ENCODE measurements around the gene MAGI2. TPM values are rescaled to one million over a fixed set of nuclear protein-coding genes. Genes with fewer than 3 reads are reported as not detected.
"Not testable (repeated sequence)": the region's sequence is repeated elsewhere in the genome, so short reads cannot be mapped to it uniquely, and the experiment has no call there.

Gene MAGI2
- total RNA-seq, 2 donors from 2014 or later: 17.9 to 21.0 TPM

DNA sequence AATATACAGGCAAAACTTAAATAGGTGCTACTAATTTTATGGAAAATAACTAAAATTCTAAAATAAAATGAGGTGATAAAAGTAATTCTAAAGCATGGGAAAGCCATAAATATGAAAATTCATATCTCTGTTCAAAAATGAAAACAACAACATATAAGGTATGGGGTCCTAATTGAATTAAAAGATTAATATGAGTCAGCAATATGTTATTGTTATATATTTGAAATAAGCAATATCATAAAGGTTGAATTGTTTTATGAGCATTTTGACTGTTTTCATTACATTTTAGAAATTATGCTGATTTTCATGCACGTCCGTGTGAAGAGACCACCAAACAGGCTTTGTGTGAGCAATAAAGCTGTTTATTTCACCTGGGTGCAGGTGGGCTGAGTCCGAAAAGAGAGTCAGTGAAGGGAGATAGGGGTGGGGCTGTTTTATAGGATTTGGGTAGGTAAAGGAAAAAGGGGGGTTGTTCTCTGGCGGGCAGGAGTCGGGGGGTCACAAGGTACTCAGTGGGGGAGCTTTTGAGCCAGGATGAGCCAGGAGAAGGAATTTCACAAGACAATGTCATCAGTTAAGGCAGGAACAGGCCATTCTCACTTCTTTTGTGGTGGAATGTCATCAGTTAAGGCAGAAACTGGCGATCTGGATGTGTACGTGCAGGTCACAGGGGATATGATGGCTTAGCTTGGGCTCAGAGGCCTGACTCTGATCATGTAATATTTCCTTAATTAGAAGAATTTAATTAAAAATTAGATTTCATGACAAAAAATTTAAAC lies 876.1 kb downstream of the MAGI2 start:
- intact Hi-C loops (cut with DNase I); DNase-seq (ENCODE audit: low spot score): not testable (repeated sequence)

DNA sequence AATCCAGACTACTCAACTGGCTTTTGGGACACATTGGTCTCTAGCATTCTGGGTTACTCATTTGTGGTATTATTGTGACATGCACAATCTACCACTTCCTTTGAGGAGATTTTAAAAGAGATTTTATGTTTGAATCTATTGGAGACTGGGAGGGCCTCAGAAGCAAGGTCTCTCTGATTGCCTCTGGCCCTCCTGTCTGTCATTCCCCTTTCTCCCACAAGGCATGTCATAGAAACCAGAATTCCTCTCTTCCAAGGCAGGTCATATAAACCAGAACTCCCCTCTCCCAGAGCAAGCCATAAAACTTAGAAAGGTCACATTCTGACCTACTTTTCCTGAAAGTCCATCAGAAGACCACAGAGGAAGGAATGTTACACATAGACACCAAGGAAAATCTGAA lies 877.2 kb downstream of the MAGI2 start:
- intact Hi-C loops (cut with DNase I): no loop called here
- no peak for DNase-seq (ENCODE audit: low spot score)

DNA sequence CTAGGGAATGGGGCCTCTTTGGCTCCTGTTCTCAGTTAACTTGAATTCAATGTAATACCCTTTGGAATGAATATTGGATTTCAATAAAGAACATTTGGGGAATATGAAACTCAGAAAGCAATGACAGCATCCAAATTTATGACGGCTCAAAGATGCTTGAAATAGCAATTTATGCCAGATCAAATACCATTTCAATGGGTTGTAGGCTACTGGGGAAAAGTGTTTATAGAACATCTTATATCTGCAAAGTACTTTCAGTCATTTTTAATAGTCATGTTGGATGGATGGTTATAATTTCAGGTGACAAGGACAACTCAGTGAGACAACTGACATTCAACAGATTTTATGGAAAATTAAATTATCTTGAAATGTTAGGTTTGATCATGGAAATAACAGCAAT lies 882.2 kb downstream of the MAGI2 start:
- intact Hi-C loops (cut with DNase I): no loop called here
- DNase-seq (ENCODE audit: low spot score): no peak

DNA sequence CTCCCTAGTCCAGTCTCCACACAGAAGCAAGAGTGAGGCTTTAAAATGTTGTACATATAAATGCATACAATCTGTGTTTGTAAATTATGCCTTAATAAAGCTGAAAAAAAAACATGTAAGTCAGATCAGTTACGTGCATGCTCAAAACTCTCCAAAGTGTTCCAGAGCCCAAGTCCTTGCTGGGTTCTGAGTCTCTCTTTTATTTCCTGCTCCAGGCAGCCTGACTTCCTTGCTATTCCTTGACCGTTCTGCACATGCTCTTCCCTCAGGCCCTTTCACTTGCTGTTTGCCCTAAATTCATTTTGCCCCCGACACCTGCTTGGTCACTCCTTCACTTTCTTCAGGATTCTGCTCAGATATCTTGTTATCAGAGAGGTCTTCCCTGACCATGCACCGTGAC lies 884.8 kb downstream of the MAGI2 start:
- DNase-seq (ENCODE audit: low spot score): no peak

DNA sequence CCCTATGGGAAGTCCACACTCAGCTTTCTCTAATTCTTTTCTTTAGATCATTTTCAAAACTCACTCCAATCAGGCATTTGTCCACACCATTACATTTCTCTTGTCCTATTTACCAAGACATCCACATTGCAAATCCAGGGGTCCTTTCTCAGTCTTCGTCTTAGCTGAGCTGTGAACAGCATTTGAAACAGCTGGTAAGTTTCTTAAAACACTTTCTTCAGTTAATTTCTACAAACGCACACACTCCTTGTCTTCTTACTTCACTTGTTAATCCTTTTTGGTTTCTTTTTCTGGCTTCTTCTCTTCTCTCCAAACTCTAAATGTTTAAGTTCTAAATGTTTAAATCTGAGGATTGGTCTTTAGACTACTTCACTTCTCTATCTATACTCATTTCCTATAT lies 885.6 kb downstream of the MAGI2 start:
- no peak for DNase-seq (ENCODE audit: low spot score)
- intact Hi-C loops (cut with DNase I): no loop called here

More for the DNA sequence above, 884.8 kb downstream of the MAGI2 start:
- intact Hi-C loops (cut with DNase I): no loop called here

DNA sequence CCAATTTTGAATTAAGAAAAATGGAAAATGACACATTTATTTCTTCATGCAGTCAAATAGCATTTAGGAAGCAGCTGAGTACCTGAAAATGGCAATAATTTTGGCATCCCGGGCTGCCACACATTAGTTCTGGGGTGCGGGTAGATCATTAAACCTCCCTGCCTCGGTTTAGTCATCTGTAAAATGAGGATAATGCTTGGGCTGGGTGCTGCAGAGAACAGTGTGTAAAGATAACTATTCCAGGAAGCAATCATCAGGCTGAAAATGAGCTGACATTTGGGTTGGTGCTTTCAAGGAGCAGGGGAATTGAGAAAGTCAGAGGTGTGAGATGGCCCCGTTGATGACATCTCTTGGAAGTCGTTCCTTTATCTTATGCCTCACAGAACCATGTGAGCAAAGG lies 887.7 kb downstream of the MAGI2 start:
- intact Hi-C loops (cut with DNase I): no loop called here
- no peak for DNase-seq (ENCODE audit: low spot score)

DNA sequence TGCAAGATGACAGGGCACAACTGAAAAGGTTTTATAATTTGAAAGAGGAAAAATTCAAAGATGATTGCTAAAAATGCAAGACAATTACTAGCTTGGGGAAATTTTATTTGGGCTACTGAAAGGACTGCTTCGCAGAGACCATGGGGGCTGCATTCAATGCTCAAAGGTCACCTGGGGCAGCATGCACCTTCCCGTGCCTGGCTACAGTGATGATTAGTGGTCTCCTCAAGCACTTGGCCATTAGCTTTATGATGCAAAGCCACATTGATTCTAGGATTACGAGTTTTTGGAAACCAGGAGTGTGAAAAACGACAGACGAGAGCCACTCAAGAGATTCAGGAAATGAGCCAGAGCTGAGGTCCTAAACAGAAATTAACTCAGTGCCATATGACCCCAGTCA lies 890.3 kb downstream of the MAGI2 start:
- intact Hi-C loops (cut with DNase I): no loop called here
- DNase-seq (ENCODE audit: low spot score): no peak

DNA sequence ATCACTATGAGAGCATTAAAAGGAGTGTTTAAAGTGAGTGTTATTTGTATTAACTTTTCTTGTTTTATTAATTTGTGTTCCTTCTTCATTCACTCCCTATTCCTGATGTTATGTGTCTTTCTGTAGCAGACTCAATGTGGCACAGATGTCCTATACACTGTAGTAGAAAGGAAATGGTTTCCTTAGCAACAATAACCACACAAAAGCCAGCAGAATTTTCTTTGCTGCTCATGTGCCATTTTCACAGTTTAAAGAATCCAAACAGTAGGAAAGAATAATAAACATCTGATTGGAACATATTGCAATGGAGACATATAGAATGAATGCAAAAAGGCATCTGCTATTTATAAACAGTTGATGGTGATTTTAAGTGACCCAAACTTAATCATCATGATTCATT lies 891.3 kb downstream of the MAGI2 start:
- no peak for DNase-seq (ENCODE audit: low spot score)
- intact Hi-C loops (cut with DNase I): loop anchor here in 1 of 2 donors (1.0 kb wide), 1 partner anchor 8 kb away; no protein-coding TSS in a partner anchor

DNA sequence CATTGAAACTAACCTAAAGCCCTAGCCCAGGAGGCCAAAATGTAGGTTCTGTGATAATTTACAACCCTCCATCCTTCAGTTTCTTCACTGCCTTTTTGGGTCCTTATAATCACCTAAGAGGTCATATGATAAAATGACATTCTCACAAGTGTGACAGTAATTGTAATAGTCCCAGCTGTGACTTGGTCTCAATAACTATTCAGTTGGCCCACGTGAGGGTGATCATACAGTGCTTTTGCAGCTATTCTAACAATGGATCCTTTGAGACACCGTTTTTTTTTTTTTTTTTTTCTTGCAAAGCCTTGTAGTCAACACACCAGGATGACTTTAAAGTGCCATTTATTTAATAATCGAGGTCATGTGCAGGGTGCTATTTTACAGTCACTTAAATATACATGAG lies 894.9 kb downstream of the MAGI2 start:
- DNase-seq (ENCODE audit: low spot score): no peak
- intact Hi-C loops (cut with DNase I): no loop called here

DNA sequence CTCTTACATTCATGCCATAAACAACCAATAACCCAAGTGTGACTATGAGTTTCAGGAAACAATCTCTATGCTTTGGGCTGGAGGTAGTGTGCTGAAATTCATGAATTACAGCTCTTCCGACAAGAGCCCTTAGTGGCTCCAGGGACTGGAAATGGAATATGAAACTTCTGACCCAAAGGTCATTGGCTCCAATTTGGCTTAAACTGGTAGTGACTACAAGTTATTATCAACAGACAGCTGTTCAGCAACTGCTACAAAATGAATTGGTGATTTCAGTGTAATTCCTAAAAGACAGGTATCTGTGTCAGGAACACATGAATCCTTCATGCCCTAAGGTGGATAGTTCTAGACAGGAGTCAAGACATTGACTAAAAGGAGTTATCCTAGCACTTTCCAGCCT lies 909.5 kb downstream of the MAGI2 start:
- no peak for DNase-seq (ENCODE audit: low spot score)
- intact Hi-C loops (cut with DNase I): no loop called here

DNA sequence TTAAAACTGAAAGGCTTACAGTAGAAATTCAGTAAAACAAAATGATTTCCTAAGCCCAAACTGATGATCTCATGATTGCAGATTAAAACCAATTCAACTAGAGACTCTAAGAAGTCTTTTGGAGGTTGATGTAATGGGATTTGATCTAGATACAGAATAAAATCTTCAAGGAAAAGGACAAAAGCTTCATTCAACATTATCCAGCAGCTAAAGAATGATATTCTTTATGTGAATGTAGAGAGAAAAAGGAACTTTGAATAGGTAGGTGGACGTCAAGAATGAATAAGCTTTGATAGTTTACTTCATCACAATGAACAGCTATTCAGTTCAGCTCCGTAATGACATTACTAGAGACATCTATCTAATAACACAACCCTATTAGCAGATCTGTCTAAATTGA lies 910.5 kb downstream of the MAGI2 start:
- intact Hi-C loops (cut with DNase I): no loop called here

DNA sequence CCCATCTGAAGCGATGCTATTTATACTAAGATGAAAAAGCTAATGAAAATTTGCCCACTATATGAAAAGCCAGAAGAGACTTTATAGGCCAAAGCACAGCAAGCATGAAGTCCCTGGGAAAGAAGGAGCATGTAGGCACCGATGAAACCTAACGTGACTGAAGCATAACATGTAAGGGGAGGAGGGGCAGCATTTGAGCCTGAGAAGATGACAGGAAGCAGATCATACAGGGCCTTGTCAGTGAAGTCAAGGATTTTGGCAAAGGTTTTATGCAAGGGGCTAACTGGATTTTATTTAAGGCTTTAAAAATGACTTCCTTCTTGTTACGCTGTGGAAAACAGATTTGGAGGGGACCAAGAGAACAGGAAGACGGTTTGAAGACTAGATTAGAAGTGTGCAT lies 910.9 kb downstream of the MAGI2 start:
- intact Hi-C loops (cut with DNase I): no loop called here

More for the DNA sequence above, 910.5 kb downstream of the MAGI2 start:
- DNase-seq (ENCODE audit: low spot score): no peak

DNA sequence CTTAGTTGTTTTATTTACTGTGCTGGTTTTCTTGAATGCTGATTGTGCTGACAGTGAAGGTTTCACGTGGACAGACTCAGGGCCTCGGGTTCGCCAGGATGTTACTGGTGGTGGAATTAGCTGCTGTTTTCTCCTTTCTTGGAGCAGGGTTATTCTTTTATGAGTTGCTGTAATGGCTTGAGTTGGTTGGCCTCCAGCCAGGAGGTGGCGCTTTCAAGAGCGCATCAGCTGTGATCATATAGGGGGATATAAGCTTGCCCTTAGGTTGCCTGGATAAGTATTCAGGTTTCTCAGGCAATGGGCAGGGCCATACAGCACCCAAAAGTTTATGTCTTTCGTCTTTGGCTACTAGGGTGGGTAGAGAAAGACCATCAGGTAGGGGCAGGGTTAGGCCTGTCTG lies 913.6 kb downstream of the MAGI2 start:
- intact Hi-C loops (cut with DNase I): no loop called here
- no peak for DNase-seq (ENCODE audit: low spot score)

More for the DNA sequence above, 910.9 kb downstream of the MAGI2 start:
- DNase-seq (ENCODE audit: low spot score): no peak

DNA sequence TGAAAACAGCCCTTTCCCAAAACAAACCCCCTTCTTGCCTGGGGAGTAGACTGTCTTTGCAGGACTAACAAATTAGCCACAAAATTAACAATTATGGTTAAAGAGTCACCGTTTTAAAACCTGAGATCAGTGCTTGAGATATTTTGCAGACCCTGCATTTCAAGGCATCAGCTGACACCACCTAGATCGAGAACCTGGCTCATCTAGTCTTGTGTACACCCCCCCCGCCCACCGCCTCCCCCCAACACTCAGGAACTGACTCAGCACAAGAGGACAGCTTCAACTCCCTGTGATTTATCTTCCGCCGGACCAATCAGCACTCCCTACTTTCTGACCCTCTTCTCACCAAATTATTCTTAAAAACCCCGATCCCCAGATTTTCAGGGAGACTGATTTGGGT lies 917.8 kb downstream of the MAGI2 start:
- intact Hi-C loops (cut with DNase I): no loop called here
- DNase-seq (ENCODE audit: low spot score): no peak

DNA sequence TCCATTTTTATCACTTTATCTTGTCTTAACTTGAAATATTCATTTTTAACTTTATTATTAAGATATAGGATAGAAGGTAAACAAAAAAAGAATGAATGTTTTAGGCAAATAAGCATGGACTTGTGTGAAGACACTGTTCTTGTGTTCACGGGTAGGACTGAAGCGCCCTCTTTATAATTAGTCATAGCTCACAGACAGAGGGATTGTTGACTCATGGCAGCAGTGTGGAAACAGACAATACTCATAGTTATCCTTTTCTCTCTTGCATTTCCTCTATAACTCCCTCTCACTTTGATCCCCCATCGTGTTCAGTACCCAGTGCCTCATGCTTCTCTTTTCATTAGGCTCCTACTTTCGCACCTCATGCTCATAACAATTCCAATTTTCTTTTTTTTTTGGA lies 923.1 kb downstream of the MAGI2 start:
- intact Hi-C loops (cut with DNase I): no loop called here
- DNase-seq (ENCODE audit: low spot score): no peak

DNA sequence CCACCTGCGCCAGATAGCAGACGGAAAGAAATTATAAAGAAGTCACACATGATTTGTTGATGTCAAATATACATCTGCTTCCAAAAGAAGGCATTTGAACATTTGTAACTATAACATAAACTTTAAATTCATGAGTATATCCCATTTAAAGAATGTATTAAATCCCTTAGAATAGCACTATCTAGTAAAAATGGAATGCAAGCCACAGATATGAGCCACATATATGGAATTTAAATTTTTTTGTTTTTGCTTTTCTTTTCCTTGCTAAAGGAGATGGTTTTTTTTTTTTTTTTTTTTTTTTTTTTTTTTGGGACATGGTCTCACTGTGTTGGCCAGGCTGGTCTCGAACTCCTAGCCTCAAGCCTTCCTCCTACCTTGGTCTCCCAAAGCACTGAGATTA lies 924.1 kb downstream of the MAGI2 start:
- intact Hi-C loops (cut with DNase I): no loop called here
- no peak for DNase-seq (ENCODE audit: low spot score)

DNA sequence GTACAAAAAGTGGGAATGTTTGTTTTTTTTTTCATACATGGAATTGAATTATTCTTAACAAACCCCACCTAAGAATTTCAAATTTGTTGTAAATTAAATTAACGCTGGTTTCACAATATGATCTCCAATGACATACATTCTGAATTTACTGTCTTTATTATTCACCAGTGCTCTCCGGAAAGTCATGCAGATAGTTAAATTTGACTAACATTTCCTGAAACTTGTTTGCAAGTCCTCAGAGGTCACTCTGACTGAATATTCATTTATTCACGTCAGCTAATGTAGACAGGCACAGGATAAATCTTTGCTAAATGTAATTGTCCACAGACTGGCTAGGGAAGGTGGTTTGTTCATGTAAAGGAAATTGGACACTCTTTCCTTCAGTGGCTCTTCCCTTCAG lies 924.5 kb downstream of the MAGI2 start:
- DNase-seq (ENCODE audit: low spot score): no peak
- intact Hi-C loops (cut with DNase I): no loop called here

DNA sequence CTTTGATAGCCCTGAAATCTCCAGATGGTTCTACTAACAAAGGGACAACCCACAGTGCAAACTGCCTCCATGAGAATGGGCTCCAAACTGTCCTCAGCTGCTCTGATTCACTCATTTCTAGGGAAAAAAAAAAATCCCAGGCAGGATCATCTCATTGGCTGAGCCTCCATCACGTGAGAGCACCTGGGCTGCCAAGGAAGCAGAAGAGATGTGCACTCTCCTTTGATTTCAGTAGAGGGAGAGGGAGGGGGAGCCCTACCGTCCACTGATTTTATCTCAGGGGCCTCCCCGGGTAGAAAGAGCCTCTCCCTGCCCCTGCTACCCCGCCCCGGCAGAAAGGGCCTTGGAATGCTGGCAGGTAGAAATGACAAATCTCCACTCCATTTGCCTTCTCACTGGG lies 929.5 kb downstream of the MAGI2 start:
- intact Hi-C loops (cut with DNase I): no loop called here
- DNase-seq (ENCODE audit: low spot score): no peak

DNA sequence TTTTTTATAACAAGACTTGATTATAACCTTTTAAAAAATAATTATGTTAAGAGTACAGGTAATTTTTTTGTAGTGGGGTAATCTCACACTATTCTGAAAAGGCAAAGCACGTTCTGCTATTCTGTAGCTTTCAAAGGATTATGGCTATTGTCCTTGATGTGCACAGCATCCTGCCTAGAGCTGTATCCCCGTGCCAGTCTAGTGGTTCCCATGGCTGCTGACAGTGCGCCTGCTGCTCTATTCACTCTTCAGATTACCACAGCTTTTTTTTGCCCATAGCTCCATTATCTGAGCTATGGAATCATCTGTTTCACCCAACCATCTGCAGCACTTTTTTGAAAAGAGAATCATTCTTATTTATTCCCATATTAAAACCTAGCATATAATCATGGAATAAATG lies 931.5 kb downstream of the MAGI2 start:
- intact Hi-C loops (cut with DNase I): no loop called here
- DNase-seq (ENCODE audit: low spot score): no peak

DNA sequence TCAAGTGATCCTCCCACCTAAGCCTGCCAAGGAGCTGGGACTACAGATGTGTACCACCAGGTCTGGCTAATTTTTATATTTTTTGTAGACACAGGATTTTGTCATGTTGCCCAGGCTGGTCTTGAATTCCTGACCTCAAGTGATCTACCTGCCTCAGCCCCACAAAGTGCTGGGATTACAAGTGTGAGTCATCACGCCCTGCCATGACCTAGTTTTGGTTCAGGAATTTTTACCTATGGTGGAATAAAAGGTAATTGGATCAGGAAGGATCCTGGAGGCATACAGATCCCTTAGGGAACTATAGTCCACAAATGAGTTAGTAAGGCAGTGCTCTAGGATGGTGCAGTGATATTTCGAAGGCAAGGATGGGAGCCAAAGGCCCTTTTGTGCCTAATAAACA lies 937.0 kb downstream of the MAGI2 start:
- intact Hi-C loops (cut with DNase I): no loop called here
- DNase-seq (ENCODE audit: low spot score): no peak

DNA sequence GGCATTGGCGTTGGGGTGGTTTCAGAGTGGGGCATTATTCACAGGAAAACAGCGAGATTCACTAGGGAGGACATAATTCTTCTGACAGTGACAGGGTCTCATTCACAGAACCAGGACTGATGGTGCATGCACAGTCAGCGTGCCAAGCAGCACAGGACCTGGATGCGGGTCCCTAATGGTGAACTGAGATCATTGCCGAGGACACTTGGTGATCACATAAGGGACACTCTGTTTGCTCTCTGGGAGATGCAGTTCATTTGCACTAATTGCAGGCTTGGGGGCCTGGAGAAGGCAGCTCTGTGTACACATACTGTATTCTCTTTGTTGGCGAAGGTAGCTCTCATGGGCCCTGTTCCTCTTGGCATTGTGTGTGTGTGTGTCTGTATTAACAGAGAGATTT lies 938.8 kb downstream of the MAGI2 start:
- intact Hi-C loops (cut with DNase I): no loop called here
- DNase-seq (ENCODE audit: low spot score): no peak

Data from posterior vena cava (tissue), 2 donors.